GM12864 (cell line): ENCODE measurements around the gene SH3PXD2A.

Experiments used
- DNase-seq: peaks from one replicate; pipeline ENCODE4 v3.0.0-alpha.2; 2011; ENCODE audit warnings: low read depth
- H3K4me3 ChIP-seq: 2 replicates; pipeline ENCODE4 v1.5.1; 2011; ENCODE audit warnings: mild to moderate bottlenecking, low read depth, low read length, control low read depth
- CTCF ChIP-seq: IDR thresholded peaks from 2 replicates; pipeline ENCODE4 v1.5.1; 2011; ENCODE audit warnings: low read depth, mild to moderate bottlenecking, moderate library complexity, low read length, control low read depth, inconsistent platforms; ENCODE audit errors: missing control alignments

The SH3PXD2A gene

GRCh38 chr10:103834436-103835095 lies 20.8 kb downstream of the SH3PXD2A start:
- no peak overlapping the region for H3K4me3 ChIP-seq
- no peak for DNase-seq
- TF ChIP-seq CTCF, result no peak

GRCh38 chr10:103833731-103834365 lies 21.5 kb downstream of the SH3PXD2A start:
- DNase-seq, result no peak
- H3K4me3 ChIP-seq, result no peak overlapping the region
- TF ChIP-seq CTCF, result no peak

GRCh38 chr10:103832806-103833205 lies 22.6 kb downstream of the SH3PXD2A start:
- H3K4me3 ChIP-seq, result no peak overlapping the region
- no peak for DNase-seq
- TF ChIP-seq CTCF, result no peak

- no peak for TF ChIP-seq CTCF
- H3K4me3 ChIP-seq, result no peak overlapping the region
- DNase-seq, result no peak
Measured at GRCh38 chr10:103829838-103830465, 25.4 kb downstream of the SH3PXD2A start.

- DNase-seq, result no peak
- TF ChIP-seq CTCF, result no peak
- no peak overlapping the region for H3K4me3 ChIP-seq
Measured at GRCh38 chr10:103829278-103829677, 26.1 kb downstream of the SH3PXD2A start.

GRCh38 chr10:103828587-103829197 lies 26.7 kb downstream of the SH3PXD2A start:
- H3K4me3 ChIP-seq, result no peak overlapping the region
- DNase-seq, result no peak
- no peak for TF ChIP-seq CTCF
